Subcutaneous adipose tissue (tissue), 4 donors: ENCODE data around the gene CCR2. TPM values are rescaled to one million over a fixed set of nuclear protein-coding genes. Genes with fewer than 3 reads are reported as not detected.

ENCODE experiments used
- CTCF ChIP-seq: fragments of 450-650 bp; IDR thresholded peaks from one replicate; pipeline ENCODE4 v1.5.1; 2016; ENCODE audit warnings: low read depth, mild to moderate bottlenecking, control low read depth, antibody characterized with exemption, moderate library complexity
- total RNA-seq, 4 donors: library from RNA; depleted of rRNA; stranded (reverse); fragments of >200 nt; gene quantifications; one replicate each; pipeline ENCODE4 v1.1.0, GENCODE V29; 2016

Gene CCR2
- total RNA-seq, 4 donors from 2014 or later = 1.3 to 3.4 (median 1.8) TPM

GRCh38 chr3:46401579-46401978 lies 47.7 kb downstream of the CCR2 start:
- no peak for TF ChIP-seq CTCF

GRCh38 chr3:46405301-46406019 lies 51.5 kb downstream of the CCR2 start:
- TF ChIP-seq CTCF = no peak

- TF ChIP-seq CTCF = no peak
Measured at GRCh38 chr3:46406443-46406787, 52.5 kb downstream of the CCR2 start.

GRCh38 chr3:46406788-46407611 lies 53.1 kb downstream of the CCR2 start, which contains the start of the genes CCR5AS and CCRL2:
TSS of gene CCR5AS (minus strand) at chr3:46407066.
TSS of gene CCRL2 (plus strand) at chr3:46407259. CDS start at chr3:46408080, 821 bp downstream.
- no peak for TF ChIP-seq CTCF

- no peak for TF ChIP-seq CTCF
Measured at GRCh38 chr3:46407970-46408369, 54.1 kb downstream of the CCR2 start.

GRCh38 chr3:46408853-46409252 lies 54.9 kb downstream of the CCR2 start:
- no peak for TF ChIP-seq CTCF

- no peak for TF ChIP-seq CTCF
Measured at GRCh38 chr3:46409739-46410489, 56.0 kb downstream of the CCR2 start.
